Activated T-cell treated with anti-CD3 and anti-CD28 coated beads, Interleukin-2, amount 50 U/mL, for 4 hours (primary cell): Measurements from ENCODE around the gene FHIT. TPM values are rescaled to one million over a fixed set of nuclear protein-coding genes. Genes with fewer than 3 reads are reported as not detected.
A peak's percentile ranks its signal among the peaks of the same experiment; 100 is the strongest.

Source experiments
- ATAC-seq, 2 donors: fragments of 200-7000 bp; cut with Tn5 transposase; one replicate each; pipeline ENCODE4 v1.10.0; 2021
- DNase-seq: peaks from one replicate; pipeline ENCODE4 v3.0.0-alpha.2; 2020
- H3K27me3 Mint-ChIP-seq: one replicate; pipeline ENCODE4 v1.8.0; 2021; ENCODE audit warnings: low read depth, mixed read lengths
- H3K36me3 Mint-ChIP-seq: one replicate; pipeline ENCODE4 v1.8.0; 2022; ENCODE audit warnings: mixed read lengths; ENCODE audit not compliant: insufficient read depth
- H3K4me1 Mint-ChIP-seq: one replicate; pipeline ENCODE4 v1.8.0; 2021; ENCODE audit warnings: low read depth, mixed read lengths
- H3K4me3 Mint-ChIP-seq: one replicate; pipeline ENCODE4 v1.8.0; 2021; ENCODE audit warnings: mild to moderate bottlenecking, moderate library complexity, mixed read lengths
- H3K9me3 Mint-ChIP-seq: one replicate; pipeline ENCODE4 v1.8.0; 2021; ENCODE audit warnings: mixed read lengths
- total RNA-seq, 3 donors: library from RNA; stranded (reverse); gene quantifications; one replicate each; pipeline ENCODE4 v1.2.1, GENCODE V29; 2021

The FHIT gene
- total RNA-seq, 3 donors from 2014 or later: 0.66 to 5.5 (median 2.4) TPM

DNA sequence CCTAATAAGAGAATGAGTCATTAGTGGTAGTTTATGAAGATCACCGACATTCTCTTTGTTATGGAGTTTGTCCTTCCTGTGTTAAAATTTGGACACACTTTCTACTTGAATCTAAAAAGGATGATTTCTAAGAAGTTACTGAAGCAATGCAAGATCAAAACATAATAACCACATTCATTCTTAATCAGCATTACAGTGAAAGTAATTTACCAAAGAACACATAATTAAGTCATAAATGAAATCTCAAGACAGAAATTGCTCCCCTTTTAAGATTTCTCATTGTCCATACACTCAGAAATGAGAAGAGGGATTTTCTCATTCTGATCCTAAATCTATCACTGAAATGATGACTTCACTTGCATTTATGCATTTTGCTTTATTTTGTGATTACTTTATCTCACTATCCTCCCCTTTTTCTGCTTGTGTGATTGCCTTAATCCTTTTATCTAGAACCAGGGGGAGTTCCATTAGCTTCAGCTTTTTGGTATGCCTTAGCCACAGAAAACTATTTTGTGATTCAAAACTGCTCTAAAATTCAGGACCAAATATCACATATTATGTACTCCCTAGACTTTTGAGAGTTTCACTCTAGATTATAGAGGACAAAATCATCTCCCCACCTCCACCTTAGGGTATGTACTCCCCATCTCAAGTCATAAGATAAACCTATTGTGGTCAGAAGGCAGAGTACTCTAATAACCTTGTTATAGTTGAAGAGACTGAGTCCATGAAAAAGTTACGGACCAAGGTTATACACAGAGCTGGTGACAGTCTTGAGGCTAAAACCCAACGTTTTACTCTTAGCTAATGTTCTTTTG lies 1383.9 kb downstream of the FHIT start:
- no peaks in the 10 kb centered on the region for H3K27me3 Mint-ChIP-seq
- peaks cover 45% of the 10 kb centered on the region for H3K4me1 Mint-ChIP-seq
- H3K4me3 Mint-ChIP-seq: no peak overlapping the region
- peak; percentile 63 to 64 for ATAC-seq
- no peak for DNase-seq
- peaks cover 26% of the 10 kb centered on the region for H3K36me3 Mint-ChIP-seq
- peaks cover 6% of the 10 kb centered on the region for H3K9me3 Mint-ChIP-seq

- Mint-ChIP-seq H3K4me3 (no peak overlapping the region), H3K4me1 (peaks cover 34% of the 10 kb centered on the region), H3K9me3 (peaks cover 9% of the 10 kb centered on the region), H3K36me3 (peaks cover 31% of the 10 kb centered on the region), H3K27me3 (no peaks in the 10 kb centered on the region)
- DNase-seq (no peak), ATAC-seq (no peak)
Observed at GRCh38 chr3:59866076-59866475, 1385.2 kb downstream of the FHIT start.

GRCh38 chr3:59865351-59865750 lies 1385.9 kb downstream of the FHIT start:
- no peaks in the 10 kb centered on the region for H3K27me3 Mint-ChIP-seq
- ATAC-seq (no peak), DNase-seq (no peak)
- peaks cover 30% of the 10 kb centered on the region for H3K4me1 Mint-ChIP-seq
- no peak overlapping the region for H3K4me3 Mint-ChIP-seq
- H3K9me3 Mint-ChIP-seq: peaks cover 9% of the 10 kb centered on the region
- peaks cover 31% of the 10 kb centered on the region for H3K36me3 Mint-ChIP-seq

GRCh38 chr3:59862686-59863085 lies 1388.6 kb downstream of the FHIT start:
- Mint-ChIP-seq H3K9me3 (peaks cover 9% of the 10 kb centered on the region), H3K4me1 (peaks cover 20% of the 10 kb centered on the region), H3K27me3 (no peaks in the 10 kb centered on the region), H3K36me3 (peaks cover 34% of the 10 kb centered on the region), H3K4me3 (no peak overlapping the region)
- DNase-seq (no peak), ATAC-seq (no peak)

DNA sequence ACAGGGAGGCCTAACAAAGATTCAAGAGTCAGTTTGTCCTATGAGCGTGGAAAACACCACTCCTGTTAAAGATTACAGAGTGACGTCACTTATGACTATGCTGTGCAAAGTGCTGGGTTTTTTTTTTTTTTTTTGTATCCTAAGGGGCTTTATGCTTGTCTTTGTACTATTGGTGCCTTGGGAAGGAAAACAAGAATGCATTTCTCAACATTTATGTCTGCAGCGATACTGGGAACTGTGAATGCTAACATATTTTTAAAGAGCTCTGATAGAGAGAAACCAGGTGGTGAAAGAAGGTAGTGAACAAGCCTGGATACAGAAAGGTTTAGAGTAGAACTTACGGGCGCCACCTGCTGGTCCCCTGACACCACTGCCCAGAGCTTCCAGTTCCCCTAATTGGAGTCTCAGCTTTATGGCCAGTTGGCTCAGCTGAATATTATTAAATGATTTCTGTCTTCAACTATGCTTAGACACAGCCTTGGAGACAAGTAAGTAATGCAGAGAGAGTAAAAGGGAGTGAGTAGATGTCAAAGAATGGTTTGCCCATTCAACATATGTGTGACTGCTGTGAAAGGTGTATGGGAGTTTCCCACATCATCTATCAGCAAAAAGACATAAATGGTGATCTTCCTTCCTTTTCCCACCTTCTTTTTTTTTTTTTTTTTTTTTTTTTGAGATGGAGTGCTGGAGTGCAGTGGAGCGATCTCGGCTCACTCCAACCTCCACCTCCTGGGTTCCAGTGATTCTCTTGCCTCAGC lies 1393.5 kb downstream of the FHIT start:
- Mint-ChIP-seq H3K27me3 (no peaks in the 10 kb centered on the region), H3K9me3 (peaks cover 3% of the 10 kb centered on the region), H3K4me1 (peaks cover 11% of the 10 kb centered on the region), H3K36me3 (peaks cover 9% of the 10 kb centered on the region), H3K4me3 (no peak overlapping the region)
- ATAC-seq (peak; percentile 91 to 96), DNase-seq (peak; percentile 69)

DNA sequence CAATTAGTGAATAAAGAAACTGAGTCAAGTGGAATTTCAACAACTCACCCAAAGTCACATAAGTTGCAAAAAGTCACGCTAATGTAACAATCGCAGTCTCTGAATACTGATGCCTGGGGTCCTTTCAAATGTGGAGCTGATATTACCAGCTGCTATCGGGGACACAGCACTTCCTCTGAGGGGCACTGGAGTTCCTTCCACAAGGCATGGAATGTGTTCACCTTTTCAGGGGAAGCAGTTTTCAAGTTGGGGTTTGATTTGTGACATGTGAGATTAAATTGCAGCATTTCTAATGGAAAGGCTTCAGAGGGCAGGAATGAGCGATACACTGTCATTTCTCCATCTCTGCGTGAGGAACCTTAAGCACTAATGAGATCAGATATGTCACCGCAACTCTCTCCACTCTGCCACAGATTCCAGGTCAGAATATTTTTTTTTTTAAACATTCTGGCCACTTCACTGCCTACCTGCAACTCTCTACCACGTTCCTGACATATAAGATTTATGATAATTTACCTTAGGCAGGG lies 1394.3 kb downstream of the FHIT start:
- H3K9me3 Mint-ChIP-seq: peaks cover 2% of the 10 kb centered on the region
- no peak for ATAC-seq

DNA sequence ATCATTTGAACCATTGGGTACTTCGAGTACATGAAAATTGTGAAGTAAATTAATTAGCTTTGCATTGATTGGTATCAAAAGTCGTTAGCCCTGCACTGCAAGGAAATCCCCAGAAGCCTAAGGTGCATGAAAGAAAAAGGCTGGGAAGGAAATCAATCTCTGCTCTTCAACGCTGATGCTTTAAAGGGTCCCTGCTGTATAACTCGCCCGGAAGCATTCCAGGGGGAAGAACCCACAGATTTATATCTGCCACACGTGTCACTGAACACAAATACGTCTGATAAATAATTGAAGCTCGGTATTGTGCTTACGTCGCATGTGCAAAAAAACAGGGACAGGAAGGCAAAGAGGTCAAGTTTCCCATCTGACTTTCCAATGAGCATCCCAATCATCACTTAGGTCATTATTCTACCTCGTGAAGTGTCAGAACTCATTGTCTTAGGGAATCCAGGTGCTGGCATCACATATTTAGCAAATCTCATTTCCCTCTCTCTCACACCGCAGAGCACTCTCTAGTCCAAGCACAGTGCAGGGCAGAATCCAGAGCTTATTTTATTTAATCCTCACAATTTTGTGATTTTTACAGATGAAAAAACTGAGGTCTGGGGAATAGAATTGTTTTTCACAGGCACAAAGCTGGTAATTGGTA lies 1397.1 kb downstream of the FHIT start:
- Mint-ChIP-seq H3K4me3 (no peak overlapping the region), H3K9me3 (no peaks in the 10 kb centered on the region), H3K4me1 (peaks cover 12% of the 10 kb centered on the region), H3K36me3 (peaks cover 2% of the 10 kb centered on the region), H3K27me3 (no peaks in the 10 kb centered on the region)
- ATAC-seq: no peak
- no peak for DNase-seq

More for the DNA sequence above, 1394.3 kb downstream of the FHIT start:
- Mint-ChIP-seq H3K4me3 (no peak overlapping the region), H3K4me1 (peaks cover 11% of the 10 kb centered on the region), H3K36me3 (peaks cover 4% of the 10 kb centered on the region), H3K27me3 (no peaks in the 10 kb centered on the region)
- DNase-seq: no peak

DNA sequence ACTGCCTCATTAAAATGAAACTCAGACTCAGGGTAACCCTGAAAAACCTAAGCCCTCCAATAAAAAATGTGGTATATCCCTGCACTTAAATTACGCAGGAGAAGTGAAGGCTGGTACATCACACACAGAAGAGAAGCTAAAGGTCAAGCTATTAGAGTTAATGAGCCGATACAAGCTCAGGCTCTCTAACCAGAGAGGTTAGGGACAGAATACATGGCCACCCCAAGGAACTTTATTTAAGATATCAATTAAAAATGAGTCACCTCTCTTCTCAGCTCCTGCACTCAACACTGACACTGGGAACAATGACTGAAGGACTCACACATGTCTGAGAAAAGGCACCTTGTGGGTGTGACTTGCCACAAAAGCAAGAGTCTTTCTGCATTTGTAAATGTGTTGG lies 1400.8 kb downstream of the FHIT start:
- H3K4me3 Mint-ChIP-seq: no peak overlapping the region
- DNase-seq (no peak), ATAC-seq (no peak)
- H3K27me3 Mint-ChIP-seq: no peaks in the 10 kb centered on the region
- peaks cover 10% of the 10 kb centered on the region for H3K9me3 Mint-ChIP-seq
- peaks cover 7% of the 10 kb centered on the region for H3K36me3 Mint-ChIP-seq
- H3K4me1 Mint-ChIP-seq: peaks cover 2% of the 10 kb centered on the region

GRCh38 chr3:59845386-59845785 lies 1405.9 kb downstream of the FHIT start:
- Mint-ChIP-seq H3K4me1 (peaks cover 24% of the 10 kb centered on the region), H3K9me3 (peaks cover 13% of the 10 kb centered on the region), H3K27me3 (no peaks in the 10 kb centered on the region), H3K4me3 (no peak overlapping the region), H3K36me3 (peaks cover 9% of the 10 kb centered on the region)
- no peak for ATAC-seq
- no peak for DNase-seq

GRCh38 chr3:59843821-59844220 lies 1407.4 kb downstream of the FHIT start:
- H3K4me1 Mint-ChIP-seq: peaks cover 34% of the 10 kb centered on the region
- no peak for DNase-seq

GRCh38 chr3:59839810-59840515 lies 1411.3 kb downstream of the FHIT start:
- ATAC-seq: peak; percentile 91 to 92
- Mint-ChIP-seq H3K9me3 (peaks cover 11% of the 10 kb centered on the region), H3K4me3 (no peak overlapping the region), H3K36me3 (peaks cover 13% of the 10 kb centered on the region), H3K4me1 (peaks cover 36% of the 10 kb centered on the region), H3K27me3 (no peaks in the 10 kb centered on the region)
- no peak for DNase-seq

More at GRCh38 chr3:59843821-59844220, 1407.4 kb downstream of the FHIT start:
- ATAC-seq: no peak
- Mint-ChIP-seq H3K9me3 (peaks cover 18% of the 10 kb centered on the region), H3K4me3 (no peak overlapping the region), H3K36me3 (peaks cover 12% of the 10 kb centered on the region), H3K27me3 (no peaks in the 10 kb centered on the region)

- DNase-seq (no peak), ATAC-seq (no peak)
- H3K4me3 Mint-ChIP-seq: no peak overlapping the region
- H3K9me3 Mint-ChIP-seq: peaks cover 11% of the 10 kb centered on the region
- H3K4me1 Mint-ChIP-seq: peaks cover 32% of the 10 kb centered on the region
- no peaks in the 10 kb centered on the region for H3K27me3 Mint-ChIP-seq
- H3K36me3 Mint-ChIP-seq: peaks cover 13% of the 10 kb centered on the region
Observed at GRCh38 chr3:59839283-59839682, 1412.0 kb downstream of the FHIT start.

DNA sequence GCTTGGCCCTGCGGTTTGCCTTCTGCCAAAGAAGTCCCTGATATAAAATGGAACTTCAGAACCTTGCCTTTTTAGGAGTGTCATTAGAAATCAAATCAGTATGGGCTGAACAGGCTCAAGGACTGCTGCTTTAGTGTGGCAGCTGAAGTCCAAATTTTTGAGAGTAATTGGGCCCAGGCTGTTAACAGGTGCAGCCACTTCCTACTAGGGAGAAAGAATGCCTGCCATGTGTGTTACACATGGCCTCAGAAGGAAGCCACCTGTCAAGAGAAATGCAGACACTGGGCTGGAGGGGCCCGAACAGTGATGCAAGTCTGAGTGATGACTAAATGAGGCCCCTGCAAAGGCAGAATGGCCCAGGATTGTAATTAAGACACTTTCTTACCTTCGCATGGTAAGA lies 1414.7 kb downstream of the FHIT start:
- Mint-ChIP-seq H3K27me3 (no peaks in the 10 kb centered on the region), H3K36me3 (peaks cover 14% of the 10 kb centered on the region), H3K9me3 (peaks cover 8% of the 10 kb centered on the region), H3K4me1 (peaks cover 27% of the 10 kb centered on the region), H3K4me3 (no peak overlapping the region)
- DNase-seq: no peak
- ATAC-seq: no peak

DNA sequence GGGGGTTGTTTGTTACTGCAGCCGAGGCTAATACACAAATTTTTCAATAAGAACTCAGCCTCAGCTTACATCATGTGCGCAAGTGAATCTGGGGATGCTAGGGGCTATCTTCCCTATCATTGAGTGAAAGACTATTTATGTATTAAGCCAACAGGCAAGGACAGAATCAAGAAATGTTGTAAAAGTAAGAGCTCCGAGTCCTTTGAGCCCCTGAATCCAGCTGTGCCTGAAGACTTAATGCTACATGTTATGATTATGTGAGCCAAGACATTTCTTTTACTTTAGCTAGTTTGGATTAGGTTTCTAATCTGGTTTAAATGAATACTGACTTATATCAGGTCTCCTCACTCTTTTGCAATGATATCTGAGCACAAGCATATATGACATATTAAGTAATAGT lies 1418.5 kb downstream of the FHIT start:
- peaks cover 4% of the 10 kb centered on the region for H3K4me1 Mint-ChIP-seq
- H3K4me3 Mint-ChIP-seq: no peak overlapping the region
- peaks cover 8% of the 10 kb centered on the region for H3K36me3 Mint-ChIP-seq
- peaks cover 3% of the 10 kb centered on the region for H3K9me3 Mint-ChIP-seq
- ATAC-seq (no peak), DNase-seq (no peak)
- H3K27me3 Mint-ChIP-seq: no peaks in the 10 kb centered on the region
